Activated CD8-positive, alpha-beta memory T cell treated with anti-CD3 and anti-CD28 coated beads for 36 hours (primary cell): ENCODE data around the gene PBX1. TPM values are rescaled to one million over a fixed set of nuclear protein-coding genes. Genes with fewer than 3 reads are reported as not detected.

Source experiments
- CTCF ChIA-PET: fragments of 350-600 bp; sonication (Branson Sonifier 250); formaldehyde crosslinking; loops from one replicate; lab custom pipeline; 2021; ENCODE audit warnings: antibody characterized with exemption; lab: Charles Lee
- POLR2A ChIA-PET: fragments of 350-600 bp; sonication (Branson Sonifier 250); formaldehyde crosslinking; loops from one replicate; lab custom pipeline; 2021; ENCODE audit warnings: antibody characterized with exemption; lab: Charles Lee
- total RNA-seq, 2 experiments: library from RNA; stranded (reverse); gene quantifications; one replicate each; pipeline ENCODE4 v1.2.3, GENCODE V29; 2021

The PBX1 gene
- total RNA-seq, 2 experiments from 2014 or later, result not detected

GRCh38 chr1:164761009-164761408, 202.0 kb downstream of the PBX1 start:
- CTCF ChIA-PET, result no interaction called here

DNA sequence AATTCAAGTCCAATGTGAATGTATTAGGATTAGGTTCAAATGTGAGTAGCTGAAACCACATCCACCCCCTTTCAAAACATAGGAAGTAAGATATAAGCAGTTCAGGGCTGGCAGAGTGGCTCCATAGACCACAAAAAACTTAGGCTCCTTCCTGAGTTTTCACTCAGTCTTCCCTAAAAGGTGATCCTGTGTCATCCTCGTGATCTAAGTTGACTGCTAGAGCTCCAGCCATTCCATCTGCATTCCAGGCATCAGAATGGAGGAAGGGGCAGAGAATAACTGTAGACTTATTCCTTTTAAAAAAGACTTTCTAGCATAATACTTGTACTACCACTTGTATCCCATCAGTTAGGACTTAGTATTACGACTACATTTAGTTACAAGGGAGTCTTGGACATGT, 204.1 kb downstream of the PBX1 start:
- ChIA-PET POLR2A (no interaction called here), CTCF (no interaction called here)

More at GRCh38 chr1:164761009-164761408, 202.0 kb downstream of the PBX1 start:
- POLR2A ChIA-PET, result no interaction called here

GRCh38 chr1:164764333-164764732, 205.3 kb downstream of the PBX1 start:
- CTCF ChIA-PET, result no interaction called here
- POLR2A ChIA-PET, result no interaction called here

DNA sequence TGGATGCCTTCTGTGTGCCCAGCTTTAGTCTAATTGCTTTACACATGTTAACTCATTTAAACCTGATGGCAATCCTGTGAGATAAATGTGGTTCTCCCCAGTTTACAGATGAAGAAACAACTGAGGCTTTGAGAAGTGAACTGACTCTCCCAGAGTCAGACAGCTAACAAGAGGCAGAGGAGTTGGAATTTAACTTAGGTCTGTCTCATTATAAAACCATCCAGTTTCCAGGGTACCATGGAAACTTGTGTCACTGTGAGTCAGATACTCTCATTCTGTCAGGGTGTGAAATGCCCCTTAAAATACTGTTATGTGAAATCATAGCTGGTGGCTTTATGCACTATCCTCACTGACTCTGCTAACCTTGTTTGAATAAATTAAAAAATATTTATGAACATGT, 206.6 kb downstream of the PBX1 start:
- CTCF ChIA-PET, result no interaction called here
- POLR2A ChIA-PET, result no interaction called here

DNA sequence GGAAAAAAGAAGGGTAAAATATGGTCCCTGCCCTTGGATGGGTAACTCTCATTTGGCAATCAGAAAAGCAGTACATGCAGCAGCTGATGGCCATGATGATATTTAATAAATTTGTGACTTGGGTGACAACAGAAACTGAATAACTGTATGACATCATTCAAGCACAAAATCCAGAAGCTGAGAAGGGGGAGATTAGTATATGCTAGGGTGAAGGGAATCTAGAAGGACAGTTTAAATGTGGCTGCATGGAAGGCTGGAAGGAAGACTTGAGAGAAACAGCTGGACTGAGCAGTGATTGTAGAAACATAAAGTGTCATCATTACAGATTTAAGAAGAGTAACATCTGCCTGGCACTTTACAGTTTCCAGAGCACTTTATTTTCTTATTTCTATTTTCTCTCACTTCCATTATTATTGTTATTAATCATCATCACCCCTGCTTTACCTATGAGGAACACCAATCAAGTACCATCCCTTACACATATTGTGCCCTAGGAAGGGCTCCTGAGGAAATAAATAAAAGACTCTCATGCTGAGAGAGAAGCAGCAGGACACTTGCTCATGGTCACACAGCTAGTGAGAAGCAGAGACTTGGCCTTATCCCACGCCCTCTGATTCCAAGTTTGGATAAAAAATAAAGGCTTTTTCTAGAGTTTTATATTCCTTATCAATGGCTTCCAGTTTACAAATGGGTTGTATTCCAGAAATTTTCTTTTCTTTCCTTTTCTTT, 207.2 kb downstream of the PBX1 start:
- ChIA-PET CTCF (interaction anchor here (0.7 kb wide), 1 partner anchor 1354 kb away, joined by 3 read pairs; no protein-coding TSS in a partner anchor), POLR2A (no interaction called here)

DNA sequence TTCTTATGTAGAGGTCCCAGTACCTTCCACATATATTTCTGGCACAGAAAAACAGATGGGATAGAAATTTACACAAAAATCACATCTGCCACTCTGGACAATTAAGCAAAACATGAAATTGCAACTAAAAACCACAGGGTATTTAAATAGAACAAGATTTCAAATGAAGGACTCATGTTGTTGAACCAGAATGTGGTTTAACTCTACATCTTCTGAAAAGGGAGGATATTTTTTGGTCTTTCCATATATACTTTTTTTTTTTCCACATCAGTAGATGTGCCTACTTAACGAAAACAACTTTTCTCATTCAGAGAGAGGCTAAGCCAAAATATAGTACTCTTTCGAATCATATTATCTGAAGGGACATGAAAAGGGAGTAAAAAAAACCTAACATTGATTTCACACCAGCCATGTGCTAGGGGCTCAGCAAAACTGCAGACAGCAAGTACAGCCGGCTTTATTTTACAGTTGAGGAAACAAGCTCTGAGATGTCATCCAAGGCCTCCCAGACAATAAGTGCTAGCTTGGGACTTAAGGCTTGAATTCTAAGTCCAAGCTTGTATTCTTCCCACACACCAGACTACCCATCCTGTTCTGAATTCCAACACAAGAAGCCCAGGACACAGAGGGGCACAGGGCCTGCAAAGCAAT, 208.9 kb downstream of the PBX1 start:
- ChIA-PET POLR2A (no interaction called here), CTCF (no interaction called here)

DNA sequence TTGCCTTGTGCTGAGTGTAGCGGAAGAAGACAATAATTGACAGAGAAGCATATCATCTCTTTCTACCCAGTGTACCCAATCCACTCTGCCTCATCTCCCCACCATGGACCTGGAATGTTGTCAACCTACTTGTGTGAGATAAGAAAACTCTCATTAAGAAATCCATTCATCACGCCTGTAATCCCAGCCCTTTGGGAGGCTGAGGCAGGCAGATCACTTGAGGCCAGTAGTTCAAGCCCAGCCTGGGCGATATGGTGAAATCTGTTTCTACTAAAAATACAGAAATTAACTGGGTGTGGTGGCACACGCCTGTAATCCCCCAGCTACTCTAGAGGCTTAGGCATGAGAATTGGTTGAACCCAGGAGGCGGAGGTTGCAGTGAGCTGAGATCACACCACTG, 209.6 kb downstream of the PBX1 start:
- ChIA-PET CTCF (no interaction called here), POLR2A (no interaction called here)

- POLR2A ChIA-PET, result no interaction called here
Measured at GRCh38 chr1:164769486-164770130, 210.6 kb downstream of the PBX1 start.

GRCh38 chr1:164770131-164770529, 211.1 kb downstream of the PBX1 start:
- CTCF ChIA-PET, result no interaction called here
- POLR2A ChIA-PET, result no interaction called here

More at GRCh38 chr1:164769486-164770130, 210.6 kb downstream of the PBX1 start:
- CTCF ChIA-PET, result no interaction called here

DNA sequence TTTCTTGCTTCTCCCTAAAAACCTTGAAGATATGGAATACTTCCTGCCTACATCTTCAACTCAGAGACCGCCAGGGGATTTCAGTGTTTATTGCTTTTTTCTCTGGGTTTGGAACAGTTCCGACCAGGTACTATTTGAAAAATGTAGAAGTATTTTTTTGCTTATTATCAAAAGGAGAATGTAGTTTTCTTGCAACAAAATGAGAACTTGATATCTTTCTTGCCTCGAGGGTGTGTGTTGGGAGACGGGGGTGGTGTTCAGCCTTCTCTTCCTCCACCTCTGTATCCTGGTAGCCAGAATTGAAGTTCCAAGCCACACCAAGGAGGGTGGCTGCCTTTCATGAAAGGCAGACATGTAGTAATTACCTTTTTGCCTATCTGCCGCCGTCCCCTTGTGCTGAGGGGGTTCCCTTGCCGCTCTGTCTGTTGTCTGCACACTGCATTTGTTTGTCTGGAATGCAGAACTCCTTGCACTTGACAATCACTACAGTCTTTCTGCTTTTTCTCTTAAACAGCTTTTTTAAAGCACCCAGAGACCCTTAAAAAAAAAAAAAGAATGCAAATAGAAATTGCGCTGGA, 212.1 kb downstream of the PBX1 start:
- ChIA-PET CTCF (no interaction called here), POLR2A (no interaction called here)

- ChIA-PET CTCF (no interaction called here), POLR2A (no interaction called here)
Measured at GRCh38 chr1:164771619-164772361, 212.8 kb downstream of the PBX1 start.

DNA sequence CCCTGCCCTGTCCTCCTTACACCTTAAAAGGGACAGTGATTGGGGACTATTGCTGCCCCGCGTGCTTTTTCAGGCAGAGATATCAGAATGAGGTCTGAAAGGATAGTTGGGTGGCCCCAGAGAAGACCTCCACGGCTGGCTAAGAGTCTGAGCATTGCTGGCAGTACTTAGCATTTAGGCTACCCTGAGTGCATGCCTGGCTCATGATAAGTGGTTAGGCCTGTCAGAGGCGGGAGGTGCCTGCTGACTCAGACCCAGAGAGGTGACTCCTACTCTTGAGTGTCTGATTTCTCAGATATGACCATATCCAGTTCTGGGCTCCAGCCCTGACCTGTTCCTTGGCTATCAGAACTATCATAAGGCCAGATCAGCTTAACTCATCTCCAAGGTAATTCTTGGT, 213.7 kb downstream of the PBX1 start:
- ChIA-PET CTCF (no interaction called here), POLR2A (no interaction called here)

- ChIA-PET CTCF (no interaction called here), POLR2A (no interaction called here)
Measured at GRCh38 chr1:164773102-164773501, 214.1 kb downstream of the PBX1 start.

GRCh38 chr1:164774413-164774812, 215.4 kb downstream of the PBX1 start:
- ChIA-PET POLR2A (no interaction called here), CTCF (interaction anchor here (1.3 kb wide), 1 partner anchor 13 kb away, joined by 4 read pairs; no protein-coding TSS in a partner anchor)

DNA sequence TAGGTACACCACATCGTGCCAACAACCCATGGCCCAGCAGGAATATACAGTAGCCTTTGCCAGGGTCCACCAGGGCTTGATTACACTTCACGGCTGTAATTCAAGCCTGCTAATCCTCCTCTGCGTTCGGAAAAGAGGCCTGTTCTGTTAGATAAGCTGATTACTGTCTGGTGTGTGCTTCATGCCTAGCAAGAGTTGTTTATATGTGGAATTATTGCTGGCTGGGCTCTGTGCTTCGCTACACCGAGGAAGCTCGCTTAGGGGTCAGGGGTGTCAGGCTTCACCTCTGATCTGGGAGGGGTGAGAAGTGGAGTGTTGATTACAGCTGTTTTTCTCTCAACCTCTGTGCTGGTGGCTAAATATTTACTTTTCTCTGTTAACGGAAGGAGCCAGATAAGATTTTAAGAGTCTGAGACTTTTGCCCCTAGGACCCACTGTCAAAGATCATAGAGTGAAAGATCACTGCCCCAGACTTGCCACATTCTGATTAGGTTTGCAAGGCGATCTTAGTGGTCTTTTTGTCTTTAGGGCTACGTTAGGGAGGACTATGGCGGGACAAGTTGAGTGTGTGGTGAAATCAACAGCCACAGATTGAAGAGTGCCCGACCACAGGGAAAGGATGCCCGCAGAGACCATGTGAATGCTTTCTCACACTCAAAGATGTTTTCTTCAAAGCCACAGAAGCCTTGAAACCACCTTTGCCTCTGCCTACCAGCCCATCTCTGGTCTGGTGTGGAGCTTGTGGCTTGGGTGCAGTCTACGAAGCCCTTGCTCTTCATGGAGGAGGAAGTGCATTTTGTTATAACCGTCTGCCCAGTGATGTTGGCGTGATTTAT, 216.1 kb downstream of the PBX1 start:
- POLR2A ChIA-PET, result no interaction called here
- CTCF ChIA-PET, result interaction anchor here (1.3 kb wide), 1 partner anchor 12 kb away, joined by 4 read pairs; no protein-coding TSS in a partner anchor

DNA sequence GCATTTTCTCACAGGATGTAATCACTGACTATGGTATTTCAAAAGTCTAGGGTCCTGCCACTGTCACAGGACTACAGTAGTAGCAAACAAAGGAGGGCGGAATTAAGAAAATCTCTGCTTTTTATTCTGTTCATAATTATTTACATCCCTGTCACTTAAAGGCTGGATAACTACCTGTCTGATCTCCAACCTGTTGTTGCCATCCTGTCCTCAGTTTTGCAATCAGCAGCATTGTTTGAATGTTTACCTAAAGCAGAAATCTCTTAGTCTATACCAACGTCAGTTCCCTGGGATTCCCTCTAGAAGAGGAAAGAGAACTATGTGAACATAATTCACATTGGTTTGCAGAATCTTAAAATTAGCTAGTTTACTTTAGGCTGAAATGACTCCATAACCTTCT, 218.5 kb downstream of the PBX1 start:
- POLR2A ChIA-PET, result no interaction called here
- CTCF ChIA-PET, result no interaction called here

DNA sequence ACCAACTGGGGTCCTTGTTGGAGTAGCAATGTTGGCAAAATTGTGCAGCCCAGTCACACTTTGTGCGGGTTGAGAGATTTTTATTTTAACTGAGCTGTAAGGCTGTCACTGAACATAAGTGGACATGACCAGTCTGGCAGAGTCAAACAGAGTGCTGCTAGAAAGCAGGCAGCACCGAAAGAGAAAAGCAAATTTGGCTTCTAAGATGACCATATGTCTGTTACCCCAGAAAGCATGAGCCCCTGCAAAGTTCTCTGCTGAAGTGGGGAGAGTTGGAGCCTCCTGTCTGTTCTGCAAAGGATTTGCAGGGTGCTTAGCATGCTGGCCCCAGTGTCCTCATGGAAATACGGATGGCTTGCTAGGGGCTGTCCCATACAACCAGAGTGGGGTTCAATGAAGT, 220.4 kb downstream of the PBX1 start:
- CTCF ChIA-PET, result no interaction called here
- POLR2A ChIA-PET, result no interaction called here

- ChIA-PET CTCF (no interaction called here), POLR2A (no interaction called here)
Measured at GRCh38 chr1:164780111-164780812, 221.3 kb downstream of the PBX1 start.
